22Rv1 (cell line): ENCODE results near the gene MAGEA9.

Source experiments
- CTCF ChIP-seq: fragments of 450-650 bp; IDR thresholded peaks from 2 replicates; pipeline ENCODE4 v1.5.1; 2017; ENCODE audit warnings: mild to moderate bottlenecking
- ZFX ChIP-seq: fragments of 450-650 bp; IDR thresholded peaks from 2 replicates; pipeline ENCODE4 v1.6.1; 2017; ENCODE audit warnings: antibody characterized with exemption, borderline replicate concordance

GRCh38 chrX:149827254-149827653 is 45.5 kb downstream of the MAGEA9 start:
- no peak for TF ChIP-seq CTCF
- no peak for TF ChIP-seq ZFX
